ENCODE results near the gene ANO9.

ANO9 gene

DNA sequence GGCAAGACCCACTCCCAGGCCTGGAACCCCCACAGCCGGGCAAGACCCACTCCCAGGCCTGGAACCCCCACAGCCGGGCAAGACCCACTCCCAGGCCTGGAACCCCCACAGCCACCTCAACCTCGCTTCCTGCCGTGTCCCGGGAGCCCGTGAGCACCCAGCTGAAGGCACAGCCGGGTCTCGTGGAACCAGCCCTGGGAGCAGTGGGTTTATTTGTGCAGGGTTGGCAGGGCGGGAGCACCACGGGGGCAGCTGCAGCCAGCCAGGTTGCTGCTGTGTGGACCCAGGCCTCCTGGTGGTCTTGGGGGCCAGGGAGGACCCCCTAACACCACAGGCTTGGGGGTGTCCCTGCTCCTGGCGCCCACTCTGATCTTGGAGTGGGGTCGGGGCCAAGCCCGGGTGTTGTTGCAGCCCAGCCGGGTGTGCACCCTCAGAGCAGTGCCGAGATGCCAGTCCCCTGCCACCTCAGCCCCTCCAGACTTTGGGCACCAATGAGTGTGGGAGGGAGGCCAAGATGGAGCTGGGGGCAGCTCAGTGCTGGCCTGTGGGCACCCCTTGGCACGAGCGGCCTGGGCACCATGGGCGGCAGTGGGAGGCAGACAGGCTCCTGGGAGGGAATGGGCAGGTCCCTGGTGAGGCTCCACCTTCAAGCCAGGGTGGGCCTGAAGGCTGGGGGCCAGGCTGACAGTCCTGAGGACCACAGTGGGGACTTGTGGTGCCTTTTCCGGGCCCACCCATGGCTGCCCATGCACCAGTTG is 56.0 kb downstream of the ANO9 start:
- DNase-seq (ENCODE audit: low read depth in 2 of 2) = no peak

DNA sequence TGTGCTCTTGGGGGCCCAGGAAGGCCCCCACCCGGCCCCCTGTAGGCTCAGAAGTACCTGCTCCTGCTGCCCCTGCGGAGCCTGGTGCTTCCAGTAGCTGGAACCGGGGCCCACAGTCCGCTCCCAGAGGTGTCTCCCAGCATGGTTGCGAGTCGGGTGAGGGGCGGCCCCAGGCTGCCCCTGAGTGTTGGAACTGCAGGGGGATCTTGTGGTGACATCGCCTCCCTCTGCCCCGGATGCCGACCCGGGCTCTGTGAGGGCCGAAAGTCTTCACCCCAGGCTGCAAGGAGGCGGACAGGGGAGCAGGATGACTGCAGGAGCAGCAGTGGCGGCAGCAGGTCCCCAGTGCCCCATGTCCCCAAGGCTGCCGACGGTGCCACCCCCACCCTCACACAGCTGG is 57.3 kb downstream of the ANO9 start:
- DNase-seq (ENCODE audit: low read depth in 2 of 2) = no peak

DNA sequence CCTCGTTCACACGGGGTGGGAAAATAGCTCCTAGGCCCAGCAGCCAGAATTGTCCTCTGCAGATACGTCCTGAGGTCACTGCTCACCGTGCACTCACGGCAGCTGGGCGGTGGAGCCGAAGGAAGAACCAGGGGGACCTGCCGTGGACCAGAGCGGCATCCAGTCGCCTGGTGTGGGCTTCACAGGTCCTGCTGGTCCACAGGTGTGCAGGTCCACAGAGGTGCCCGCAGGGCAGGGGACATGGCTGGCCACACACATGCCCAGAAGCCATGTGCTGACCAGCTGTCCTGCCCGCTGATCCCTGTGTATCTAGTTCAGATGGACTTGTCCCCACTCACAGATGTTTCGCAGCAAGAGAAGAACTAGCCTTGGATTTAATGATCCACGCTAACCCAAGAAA is 58.4 kb downstream of the ANO9 start:
- no peak for DNase-seq (ENCODE audit: low read depth in 2 of 2)

DNA sequence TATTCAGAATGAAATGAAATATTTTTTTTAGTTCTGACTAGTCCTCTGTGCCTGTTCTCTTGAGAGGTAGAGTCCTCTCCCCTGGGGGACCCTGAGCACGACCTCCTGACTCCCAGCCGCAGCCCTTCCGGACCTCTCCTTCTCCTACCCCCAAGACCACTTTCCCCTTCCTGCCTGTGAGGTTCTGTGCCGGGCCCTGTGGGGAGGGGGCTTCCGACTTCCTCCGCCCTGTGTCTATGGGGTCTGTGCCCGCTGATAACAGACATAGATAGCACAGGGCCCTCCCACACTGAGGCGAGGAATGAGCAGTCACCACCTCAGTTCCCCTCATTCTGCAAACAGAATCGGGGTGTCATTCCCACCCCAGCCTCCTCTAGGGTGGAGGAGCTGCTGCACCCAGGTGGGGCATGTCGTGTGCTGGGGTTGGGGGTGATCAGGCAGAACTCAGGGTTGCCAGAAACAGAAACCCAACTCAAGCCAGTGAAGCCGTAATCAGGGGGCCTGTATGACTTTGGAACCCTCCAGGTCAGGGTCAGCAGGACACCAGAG is 59.7 kb downstream of the ANO9 start:
- DNase-seq (ENCODE audit: low read depth in 2 of 2) = no peak

- no peak for DNase-seq (ENCODE audit: low read depth in 2 of 2)
Observed at GRCh38 chr11:381501-382072, 60.2 kb downstream of the ANO9 start.

DNA sequence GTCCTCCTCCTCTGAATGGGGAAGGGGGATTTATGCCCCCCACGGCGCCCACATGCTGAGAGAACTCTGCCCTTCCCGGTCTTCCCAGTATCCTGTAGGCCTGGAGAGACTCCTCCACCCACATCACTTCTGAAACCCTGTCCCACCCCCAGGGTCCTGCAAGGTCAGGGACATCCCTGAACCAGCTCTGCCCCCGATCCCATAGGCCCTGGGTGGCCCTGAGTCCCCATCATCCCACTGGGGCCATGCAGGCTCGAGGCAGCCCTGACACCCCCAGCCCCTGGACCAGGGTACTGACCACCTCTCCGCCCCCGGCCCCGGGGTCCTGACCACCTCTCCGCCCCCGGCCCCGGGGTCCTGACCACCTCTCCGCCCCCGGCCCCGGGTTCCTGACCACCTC is 60.8 kb downstream of the ANO9 start:
- no peak for DNase-seq (ENCODE audit: low read depth in 2 of 2)

- no peak for DNase-seq (ENCODE audit: low read depth in 2 of 2)
Observed at GRCh38 chr11:380491-380890, 61.3 kb downstream of the ANO9 start.

- DNase-seq (ENCODE audit: low read depth in 2 of 2) = no peak
Observed at GRCh38 chr11:380095-380480, 61.7 kb downstream of the ANO9 start.

DNA sequence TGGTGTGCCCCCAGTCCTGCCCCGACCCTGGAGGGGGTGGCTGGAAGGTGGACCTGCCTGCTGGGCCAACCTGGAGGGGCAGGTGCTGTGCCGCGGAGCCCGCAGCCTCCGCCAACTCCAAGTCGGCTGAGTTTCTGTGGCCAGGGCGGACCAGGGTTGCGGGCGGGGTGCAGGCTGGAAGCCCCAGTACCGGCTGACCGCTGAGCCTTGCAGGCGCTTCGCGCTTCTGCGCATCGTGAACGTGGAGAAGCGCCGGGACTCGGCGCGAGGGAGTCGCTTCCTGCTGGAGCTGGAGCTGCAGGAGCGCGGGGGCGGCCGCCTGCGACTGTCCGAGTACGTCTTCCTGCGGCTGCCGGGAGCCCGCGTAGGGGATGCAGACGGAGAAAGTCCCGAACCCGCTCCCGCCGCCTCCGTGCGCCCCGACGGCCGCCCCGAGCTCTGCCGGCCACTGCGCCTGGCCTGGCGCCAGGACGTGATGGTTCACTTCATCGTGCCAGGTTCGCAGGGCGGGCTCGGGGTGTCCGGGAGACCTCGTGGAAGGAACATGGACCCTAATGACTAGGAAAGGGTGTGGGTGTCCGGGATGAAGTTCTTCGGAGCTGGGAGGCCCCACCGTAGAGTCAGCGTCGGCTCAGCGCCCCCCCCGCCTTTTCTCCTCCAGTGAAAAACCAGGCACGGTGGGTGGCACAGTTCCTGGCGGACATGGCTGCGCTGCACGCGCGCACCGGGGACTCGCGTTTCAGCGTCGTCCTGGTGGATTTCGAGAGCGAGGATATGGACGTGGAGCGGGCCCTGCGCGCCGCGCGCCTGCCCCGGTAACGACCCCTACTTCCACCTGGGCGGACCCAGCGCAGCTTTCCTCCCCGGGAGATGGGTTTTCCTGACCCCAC is 62.4 kb downstream of the ANO9 start:
- DNase-seq (ENCODE audit: low read depth in 2 of 2) = no peak

DNA sequence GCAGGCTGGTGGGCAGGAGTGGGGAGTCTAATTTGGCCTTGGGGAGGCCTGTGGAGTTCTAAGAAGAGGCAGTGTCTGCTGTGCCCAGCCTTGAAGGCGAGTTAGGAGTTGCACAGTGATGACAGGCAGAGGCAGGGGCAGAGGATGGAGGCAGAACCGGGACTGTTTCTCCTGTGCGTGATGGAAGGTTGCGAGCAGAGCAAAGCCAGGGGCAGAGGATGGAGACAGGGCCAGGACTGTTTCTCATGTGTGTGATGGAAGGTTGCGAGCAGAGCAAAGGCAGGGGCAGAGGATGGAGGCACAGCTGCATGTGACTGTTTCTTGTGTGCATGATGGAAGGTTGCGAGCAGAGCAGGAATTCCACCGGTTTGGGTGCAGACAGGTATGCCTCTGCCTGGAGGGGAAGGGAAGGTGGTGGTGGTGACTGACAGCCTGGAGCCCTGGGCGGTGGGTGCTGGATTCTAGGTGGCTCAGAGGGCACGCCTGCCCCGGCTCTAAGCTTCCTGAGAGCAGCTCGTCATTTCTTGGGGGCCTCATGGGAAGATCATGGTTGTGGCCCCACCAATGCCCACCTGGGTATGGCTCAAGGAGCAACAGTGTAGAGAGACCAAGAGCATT is 63.8 kb downstream of the ANO9 start:
- DNase-seq (ENCODE audit: low read depth in 2 of 2) = no peak

DNA sequence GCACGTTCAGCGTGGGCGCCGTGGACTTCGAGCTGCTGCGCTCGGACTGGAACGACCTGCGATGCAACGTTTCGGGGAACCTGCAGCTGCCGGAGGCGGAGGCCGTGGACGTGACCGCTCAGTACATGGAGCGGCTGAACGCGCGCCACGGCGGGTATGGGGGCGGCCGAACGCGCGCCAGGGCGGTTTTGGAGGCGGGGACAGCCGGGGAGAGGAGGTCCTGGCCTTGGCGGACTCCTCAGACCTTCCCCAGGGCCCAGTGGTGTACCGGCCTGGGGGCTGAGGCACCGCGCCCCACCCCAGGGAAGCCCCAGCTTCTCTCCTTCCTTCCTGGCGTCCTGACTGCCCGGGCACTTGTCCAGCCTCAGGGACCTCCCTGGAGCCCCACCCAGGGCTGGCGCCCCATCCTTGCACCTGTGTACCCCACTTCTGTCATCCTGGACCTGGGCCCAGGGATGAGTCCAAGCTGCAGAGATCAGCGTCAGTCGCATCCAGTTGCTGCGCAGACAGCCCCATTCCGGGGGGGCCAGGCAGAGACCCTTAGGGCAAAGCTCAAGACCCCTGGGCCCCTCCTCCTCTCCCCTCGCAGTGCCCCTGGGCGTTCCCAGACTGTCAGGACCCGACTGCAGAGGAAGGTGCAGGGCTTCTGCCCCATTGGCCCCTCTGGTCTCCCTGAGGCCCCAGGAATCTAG is 64.5 kb downstream of the ANO9 start:
- DNase-seq (ENCODE audit: low read depth in 2 of 2) = no peak

- DNase-seq (ENCODE audit: low read depth in 2 of 2) = no peak
Observed at GRCh38 chr11:376531-377173, 65.2 kb downstream of the ANO9 start.

DNA sequence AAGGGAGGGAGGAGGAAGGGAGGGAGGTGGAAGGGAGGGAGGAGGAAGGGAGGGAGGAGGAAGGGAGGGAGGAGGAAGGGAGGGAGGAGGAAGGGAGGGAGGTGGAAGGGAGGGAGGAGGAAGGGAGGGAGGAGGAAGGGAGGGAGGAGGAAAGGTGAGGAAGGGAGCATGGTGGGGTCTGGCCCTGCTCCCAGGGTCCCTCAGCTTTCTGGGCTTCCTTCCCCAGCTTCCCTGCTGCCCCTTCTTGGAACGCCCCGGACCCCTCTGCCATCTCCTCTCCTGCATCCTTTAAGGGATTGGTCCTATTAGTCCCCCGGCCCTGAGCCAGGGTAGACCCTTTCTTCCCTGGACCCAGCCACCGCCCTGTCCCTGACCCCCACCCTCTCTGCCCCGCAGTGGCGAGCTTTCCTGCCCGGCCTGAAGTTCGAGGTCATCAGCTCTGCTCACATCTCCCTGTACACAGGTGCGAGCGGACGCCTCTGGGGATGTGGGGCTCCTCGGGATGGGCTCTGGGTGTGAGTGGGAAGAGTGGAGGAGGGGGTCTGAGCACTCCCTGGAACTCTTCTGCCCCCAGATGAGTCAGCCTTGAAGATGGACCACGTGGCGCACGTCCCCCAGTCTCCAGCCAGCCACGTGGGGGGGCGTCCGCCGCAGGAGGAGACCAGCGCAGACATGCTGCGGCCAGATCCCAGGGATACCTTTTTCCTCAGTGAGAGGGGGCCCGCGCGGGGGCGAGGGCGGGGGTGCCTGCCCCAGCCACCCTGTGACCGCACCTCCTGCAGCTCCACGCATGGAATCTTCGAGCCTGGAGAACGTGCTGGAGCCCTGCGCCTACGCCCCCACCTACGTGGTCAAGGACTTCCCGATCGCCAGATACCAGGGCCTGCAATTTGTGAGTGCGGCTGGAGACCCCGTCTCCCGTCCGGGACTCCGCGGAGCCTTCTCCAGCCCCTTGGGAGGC is 66.5 kb downstream of the ANO9 start:
- no peak for DNase-seq (ENCODE audit: low read depth in 2 of 2)

DNA sequence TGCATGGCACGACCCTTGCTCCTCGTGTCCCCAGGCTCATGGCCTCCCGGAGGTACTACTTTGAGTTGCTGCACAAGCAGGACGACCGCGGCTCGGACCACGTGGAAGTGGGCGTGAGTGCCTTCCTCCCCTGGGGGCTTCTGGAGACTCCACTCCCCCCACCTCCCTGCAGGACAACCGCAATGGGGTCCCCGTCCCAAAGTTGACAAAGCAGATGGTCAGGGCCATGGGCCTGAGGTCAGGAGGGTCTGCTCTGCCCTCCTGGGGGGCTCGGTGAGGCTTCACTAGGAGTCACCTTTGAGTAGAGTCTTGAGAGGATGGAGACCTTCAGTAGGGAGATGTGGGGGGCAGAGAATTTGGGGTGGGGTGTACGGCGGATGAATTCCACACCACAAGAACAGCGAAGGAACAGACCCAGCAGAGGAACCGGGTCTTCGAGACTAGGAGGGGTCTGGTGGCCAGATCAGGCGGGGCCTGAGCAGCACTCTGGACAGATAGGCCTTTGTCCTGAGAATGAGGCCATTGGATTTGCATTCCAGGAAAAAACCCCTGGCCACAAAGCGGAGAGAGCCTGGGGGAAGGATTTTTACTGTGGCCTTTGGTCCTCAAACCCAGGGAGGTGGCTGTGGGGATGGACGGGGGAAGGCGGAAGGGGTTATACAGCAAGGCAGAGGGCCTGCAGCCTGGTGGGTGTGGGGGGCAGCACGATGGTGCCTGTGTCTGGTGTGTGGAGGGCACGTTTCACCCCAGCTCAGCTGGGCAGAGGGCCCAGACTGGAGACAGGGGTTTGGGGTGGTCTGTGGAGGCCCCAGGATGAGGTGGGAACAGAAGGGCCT is 67.9 kb downstream of the ANO9 start:
- no peak for DNase-seq (ENCODE audit: low read depth in 2 of 2)

- DNase-seq (ENCODE audit: low read depth in 2 of 2) = no peak
Observed at GRCh38 chr11:372809-373715, 68.7 kb downstream of the ANO9 start.

GRCh38 chr11:371716-372590 is 69.9 kb downstream of the ANO9 start:
- DNase-seq (ENCODE audit: low read depth in 2 of 2) = no peak

GRCh38 chr11:371051-371450 is 70.8 kb downstream of the ANO9 start:
- no peak for DNase-seq (ENCODE audit: low read depth in 2 of 2)
